Lung (tissue), 12 donors: ENCODE data around the gene KCNT1. TPM values are rescaled to one million over a fixed set of nuclear protein-coding genes. Genes with fewer than 3 reads are reported as not detected.

Source experiments
- ATAC-seq: fragments of 200-7000 bp; cut with Tn5 transposase; one replicate; pipeline ENCODE4 v1.9.1; 2020; ENCODE audit warnings: moderate number of reproducible peaks; ENCODE audit not compliant: insufficient read depth, low FRiP score
- DNase-seq, 3 donors: peaks; one replicate each; pipeline ENCODE4 v3.0.0-alpha.2; 2013 to 2017
- H3K27ac ChIP-seq, 2 donors: one replicate each; pipeline ENCODE4 v1.5.1; 2013; ENCODE audit warnings: mild to moderate bottlenecking in 2 of 2, moderate library complexity in 2 of 2, control low read depth in 1 of 2, inconsistent platforms in 1 of 2, low read depth in 1 of 2, low read length in 1 of 2
- H3K27me3 ChIP-seq, 3 donors: one replicate each; pipeline ENCODE4 v1.5.1; 2013; ENCODE audit warnings: low read length in 2 of 3; ENCODE audit not compliant: control insufficient read depth in 3 of 3, insufficient read depth in 3 of 3
- H3K36me3 ChIP-seq, 4 donors: one replicate each; pipeline ENCODE4 v1.5.1; 2013; ENCODE audit warnings: low read length in 4 of 4, mild to moderate bottlenecking in 1 of 4, moderate library complexity in 1 of 4; ENCODE audit not compliant: control insufficient read depth in 4 of 4, insufficient read depth in 4 of 4
- H3K4me1 ChIP-seq, 5 donors: one replicate each; pipeline ENCODE4 v1.5.1; 2013; ENCODE audit warnings: low read length in 5 of 5, mild to moderate bottlenecking in 2 of 5, moderate library complexity in 1 of 5; ENCODE audit not compliant: control insufficient read depth in 5 of 5, insufficient read depth in 5 of 5
- H3K4me3 ChIP-seq: one replicate; pipeline ENCODE4 v1.5.1; 2013; ENCODE audit warnings: mild to moderate bottlenecking, control low read depth, moderate library complexity
- H3K9ac ChIP-seq, 2 donors: one replicate each; pipeline ENCODE4 v1.5.1; 2013; ENCODE audit warnings: low read length in 2 of 2, control low read depth in 1 of 2; ENCODE audit not compliant: insufficient read depth in 1 of 2
- H3K9me3 ChIP-seq, 4 donors: one replicate each; pipeline ENCODE4 v1.5.1; 2013; ENCODE audit warnings: low read length in 3 of 4, mild to moderate bottlenecking in 1 of 4, moderate library complexity in 1 of 4; ENCODE audit not compliant: control insufficient read depth in 4 of 4, insufficient read depth in 3 of 4
- WGBS, 2 donors: extraction: QIAGEN DNeasy Blood & Tissue Kit; methylation state at CpG; one replicate each; pipeline ENCODE4 v1.1.7; 2013; 5-methylcytosine and 5-hydroxymethylcytosine counted together
- polyA plus RNA-seq, 2 donors: library from polyadenylated mRNA; stranded (reverse); fragments of 200-250 nt; gene quantifications; one replicate each; pipeline ENCODE4 v1.2.1, GENCODE V29; 2013
- total RNA-seq, 2 donors: library from RNA; depleted of rRNA in 1 of 2; stranded (reverse); fragments of >200 nt in 1 of 2; gene quantifications; one replicate each; pipeline ENCODE4 v1.2.1, GENCODE V29; 2014 to 2021
- TF ChIP-seq, protein P1 (sequence below): IDR thresholded peaks from 2 replicates; pipeline ENCODE4 v1.5.1; 2012; ENCODE audit warnings: mild to moderate bottlenecking; ENCODE audit errors: control extremely low read depth, extremely low read depth
- donor health status: control.
- donor health status: control.
- donor health status: Bipolar disorder and iron deficiency.
- donor health status: healthy.
- donor health status: DM: yes; HTN: yes; CAD: no.

The KCNT1 gene
- total and polyA plus RNA-seq, 4 donors = 0.06 to 0.28 (median 0.11) TPM

GRCh38 chr9:135728436-135729110 is 26.6 kb downstream of the KCNT1 start:
- 60 to 62% methylated on average over 18 of the region's 18 CpGs for WGBS, 2 donors
- Histone ChIP-seq H3K4me3 (no peak overlapping the region), H3K27ac (no peak overlapping the region), H3K27me3 (peaks cover 0 to 4% (median 0%) of the 10 kb centered on the region in 3 donors), H3K9ac (no peak overlapping the region), H3K9me3 (peaks cover 0 to 12% (median 4%) of the 10 kb centered on the region in 4 donors), H3K4me1 (peaks cover 0 to 5% (median 0%) of the 10 kb centered on the region in 5 donors), H3K36me3 (no peaks in the 10 kb centered on the region)
- TF ChIP-seq, protein P1, sequence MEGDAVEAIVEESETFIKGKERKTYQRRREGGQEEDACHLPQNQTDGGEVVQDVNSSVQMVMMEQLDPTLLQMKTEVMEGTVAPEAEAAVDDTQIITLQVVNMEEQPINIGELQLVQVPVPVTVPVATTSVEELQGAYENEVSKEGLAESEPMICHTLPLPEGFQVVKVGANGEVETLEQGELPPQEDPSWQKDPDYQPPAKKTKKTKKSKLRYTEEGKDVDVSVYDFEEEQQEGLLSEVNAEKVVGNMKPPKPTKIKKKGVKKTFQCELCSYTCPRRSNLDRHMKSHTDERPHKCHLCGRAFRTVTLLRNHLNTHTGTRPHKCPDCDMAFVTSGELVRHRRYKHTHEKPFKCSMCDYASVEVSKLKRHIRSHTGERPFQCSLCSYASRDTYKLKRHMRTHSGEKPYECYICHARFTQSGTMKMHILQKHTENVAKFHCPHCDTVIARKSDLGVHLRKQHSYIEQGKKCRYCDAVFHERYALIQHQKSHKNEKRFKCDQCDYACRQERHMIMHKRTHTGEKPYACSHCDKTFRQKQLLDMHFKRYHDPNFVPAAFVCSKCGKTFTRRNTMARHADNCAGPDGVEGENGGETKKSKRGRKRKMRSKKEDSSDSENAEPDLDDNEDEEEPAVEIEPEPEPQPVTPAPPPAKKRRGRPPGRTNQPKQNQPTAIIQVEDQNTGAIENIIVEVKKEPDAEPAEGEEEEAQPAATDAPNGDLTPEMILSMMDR = no peak
- ATAC-seq = no peak
- DNase-seq = no peak

GRCh38 chr9:135729480-135729879 is 27.5 kb downstream of the KCNT1 start:
- Histone ChIP-seq H3K4me3 (no peak overlapping the region), H3K27ac (no peak overlapping the region), H3K36me3 (no peaks in the 10 kb centered on the region), H3K4me1 (peaks cover 0 to 5% (median 0%) of the 10 kb centered on the region in 5 donors), H3K9me3 (peaks cover 0 to 12% (median 4%) of the 10 kb centered on the region in 4 donors), H3K9ac (no peak overlapping the region), H3K27me3 (peaks cover 0 to 4% (median 0%) of the 10 kb centered on the region in 3 donors)
- ATAC-seq (no peak), DNase-seq (peak in 1 of 3 donors; percentile 16)
- 62 to 70% methylated on average over 13 of the region's 13 CpGs for WGBS, 2 donors
- TF ChIP-seq, protein P1 = no peak

DNA sequence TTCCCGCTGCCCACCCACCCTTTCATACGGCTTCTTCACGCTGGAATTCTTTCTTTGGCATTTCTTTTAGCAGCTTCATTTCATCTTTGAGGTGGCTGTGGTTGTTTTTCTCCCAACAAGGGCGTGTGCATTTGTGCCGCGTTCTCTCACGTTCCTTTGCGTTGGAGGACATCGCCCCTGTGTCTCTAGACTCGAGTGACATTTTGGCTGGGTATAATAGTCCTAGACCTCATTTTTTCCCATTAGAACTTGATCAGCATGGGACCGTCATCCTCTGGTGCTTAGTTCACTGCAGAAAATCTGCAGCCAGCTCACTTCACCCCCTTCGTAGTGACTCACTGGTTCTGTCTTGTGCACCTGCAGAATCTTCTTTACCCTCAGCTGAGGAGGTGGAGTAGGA is 29.5 kb downstream of the KCNT1 start:
- Histone ChIP-seq H3K27me3 (peaks cover 3 to 14% (median 12%) of the 10 kb centered on the region in 3 donors), H3K27ac (no peak overlapping the region), H3K9ac (no peak overlapping the region), H3K9me3 (peaks cover 0 to 12% (median 6%) of the 10 kb centered on the region in 4 donors), H3K4me1 (no peaks in the 10 kb centered on the region), H3K4me3 (no peak overlapping the region), H3K36me3 (no peaks in the 10 kb centered on the region)
- 90 to 97% methylated on average over 12 of the region's 12 CpGs for WGBS, 2 donors
- DNase-seq (no peak), ATAC-seq (no peak)
- TF ChIP-seq, protein P1 = no peak
